Measurements from ENCODE around the gene RNASEH2C. TPM values are rescaled to one million over a fixed set of nuclear protein-coding genes. Genes with fewer than 3 reads are reported as not detected.

Gene RNASEH2C
- total RNA-seq, 1 experiment from 2014 or later: 76.4 TPM

DNA sequence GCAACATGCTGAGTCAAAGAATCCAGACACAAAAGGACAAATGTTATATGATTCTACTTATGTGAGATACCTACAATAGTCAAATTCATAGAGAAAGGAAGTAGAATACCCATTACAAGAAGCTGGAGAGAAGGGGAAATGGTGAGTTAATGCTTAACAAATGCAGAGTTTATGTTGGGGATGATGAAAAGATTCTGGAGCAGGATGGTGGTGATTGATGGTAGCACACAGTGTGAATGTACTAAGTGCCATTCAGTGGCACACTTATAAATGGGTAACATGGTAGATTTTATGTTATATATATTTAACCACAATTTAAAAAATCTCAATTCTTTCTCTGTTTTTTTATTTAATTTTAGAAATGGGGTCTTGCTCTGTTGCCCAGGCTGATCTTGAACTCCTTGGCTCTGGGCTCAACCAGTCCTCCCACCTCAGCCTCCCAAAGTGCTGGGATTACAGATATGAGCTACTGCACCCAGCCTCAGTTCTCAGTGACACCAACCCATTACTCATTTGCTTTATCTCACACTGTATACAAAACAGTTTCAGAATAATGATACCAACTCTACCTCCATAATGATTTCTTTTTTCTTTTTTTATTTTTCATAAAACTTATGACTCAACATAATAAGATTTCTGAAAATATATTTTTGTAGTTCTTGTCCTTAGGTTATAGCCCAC is 48.3 kb downstream of the RNASEH2C start:
- BruUV-seq (replicated peaks): no TSS peak
- no peaks in the 10 kb centered on the region for H3K36me3 ChIP-seq (ENCODE audit: control insufficient read depth, insufficient read depth, low read length)
- intact Hi-C loops (cut with micrococcal nuclease; ENCODE audit: unreplicated experiment): no loop called here
- POLR2A ChIA-PET: no interaction called here
- Mint-ChIP-seq H3K9me3 (ENCODE audit: unreplicated experiment) (no peaks in the 10 kb centered on the region), H3K27ac (ENCODE audit: unreplicated experiment) (no peak overlapping the region), H3K27me3 (ENCODE audit: insufficient read depth, unreplicated experiment) (no peaks in the 10 kb centered on the region), H3K4me3 (ENCODE audit: unreplicated experiment) (no peak overlapping the region), H3K36me3 (ENCODE audit: insufficient read depth, unreplicated experiment) (no peaks in the 10 kb centered on the region), H3K4me1 (ENCODE audit: low read depth, unreplicated experiment) (no peaks in the 10 kb centered on the region)
- DNase-seq: no peak
- H3K9me3 ChIP-seq: no peaks in the 10 kb centered on the region
- H3K27me3 ChIP-seq (replicated peaks; ENCODE audit: control insufficient read depth, insufficient read depth, low read length): no peaks in the 10 kb centered on the region
- no peak for TF ChIP-seq CTCF (IDR thresholded peaks at IDR 0.05; ENCODE audit: insufficient read depth in 1 of 2, low read depth in 1 of 2, low read length in 1 of 2, severe bottlenecking in 1 of 2, unreplicated experiment in 1 of 2)
- H3K4me3 ChIP-seq (ENCODE audit: low read depth, low read length): no peak overlapping the region
- H3K4me1 ChIP-seq: no peaks in the 10 kb centered on the region
- CTCF ChIA-PET: no interaction called here

Other genes starting within 250 kb of the RNASEH2C start
- 4,797 and 4,914 TPM in 2 replicates for gene MALAT1, start 221.8 kb downstream of the RNASEH2C start, total RNA-seq (2022)
- gene SCYL1, start 195.7 kb downstream of the RNASEH2C start, total RNA-seq (2022): 123 and 124 TPM in 2 replicates
- 87.2 and 91.2 TPM in 2 replicates for gene LTBP3, start 162.4 kb downstream of the RNASEH2C start, total RNA-seq (2022)
- 52.9 and 53.9 TPM in 2 replicates for gene ZNRD2, start 150.3 kb downstream of the RNASEH2C start, total RNA-seq (2022)
- gene FAM89B, start 148.3 kb downstream of the RNASEH2C start, total RNA-seq (2022): 24.0 and 26.9 TPM in 2 replicates
- gene EHBP1L1, start 144.7 kb downstream of the RNASEH2C start, total RNA-seq (2022): 19.2 and 19.6 TPM in 2 replicates
- 0.39 and 0.49 TPM in 2 replicates for gene KCNK7, start 125.0 kb downstream of the RNASEH2C start, total RNA-seq (2022)
- gene MAP3K11, start 106.6 kb downstream of the RNASEH2C start, total RNA-seq (2022): 80.5 and 89.2 TPM in 2 replicates
- 52.7 and 52.8 TPM in 2 replicates for gene PCNX3, start 105.0 kb downstream of the RNASEH2C start, total RNA-seq (2022)
- gene SIPA1, start 82.7 kb downstream of the RNASEH2C start, total RNA-seq (2022): 30.5 and 35.1 TPM in 2 replicates
- 51.2 and 54.9 TPM in 2 replicates for gene RELA, start 57.9 kb downstream of the RNASEH2C start, total RNA-seq (2022)
- 60.2 and 70.1 TPM in 2 replicates for gene KAT5, start 8.5 kb downstream of the RNASEH2C start, total RNA-seq (2022)
- 18.2 and 19.3 TPM in 2 replicates for gene AP5B1, start 60.2 kb upstream of the RNASEH2C start, total RNA-seq (2022)
- gene OVOL1, start 66.3 kb upstream of the RNASEH2C start, total RNA-seq (2022): 19.5 and 21.2 TPM in 2 replicates
- not detected in 2 replicates for gene SNX32, start 113.2 kb upstream of the RNASEH2C start, total RNA-seq (2022)
- 960 and 1,056 TPM in 2 replicates for gene CFL1, start 137.4 kb upstream of the RNASEH2C start, total RNA-seq (2022)
- gene MUS81, start 139.6 kb upstream of the RNASEH2C start, total RNA-seq (2022): 74.1 and 74.6 TPM in 2 replicates
- gene EFEMP2, start 152.0 kb upstream of the RNASEH2C start, total RNA-seq (2022): 1.3 and 1.4 TPM in 2 replicates
- not detected in 2 replicates for gene CTSW, start 159.0 kb upstream of the RNASEH2C start, total RNA-seq (2022)
- gene FIBP, start 167.7 kb upstream of the RNASEH2C start, total RNA-seq (2022): 56.8 and 61.5 TPM in 2 replicates
- gene CCDC85B, start 169.9 kb upstream of the RNASEH2C start, total RNA-seq (2022): 13.3 and 14.7 TPM in 2 replicates
- gene FOSL1, start 179.6 kb upstream of the RNASEH2C start, total RNA-seq (2022): 2.7 and 3.9 TPM in 2 replicates
- gene C11orf68, start 198.3 kb upstream of the RNASEH2C start, total RNA-seq (2022): 19.7 and 20.1 TPM in 2 replicates
- 91.0 and 93.1 TPM in 2 replicates for gene DRAP1, start 198.6 kb upstream of the RNASEH2C start, total RNA-seq (2022)
- gene TSGA10IP, start 224.7 kb upstream of the RNASEH2C start, total RNA-seq (2022): 0.79 TPM in 1 of 2 replicates, not detected in the other
- gene SART1, start 240.9 kb upstream of the RNASEH2C start, total RNA-seq (2022): 78.0 and 84.5 TPM in 2 replicates